Prostate gland (tissue), 2 donors: Measurements from ENCODE around the gene LIPC.

Source experiments
- POLR2A ChIP-seq: fragments of 450-650 bp; IDR thresholded peaks from one replicate; pipeline ENCODE4 v1.6.1; 2016; ENCODE audit warnings: antibody characterized with exemption, mild to moderate bottlenecking
- POLR2AphosphoS5 ChIP-seq: sonication (generic); formaldehyde crosslinking; IDR thresholded peaks from one replicate; pipeline ENCODE4 v1.6.1; 2017; ENCODE audit warnings: antibody characterized with exemption
- TF ChIP-seq, protein P1 (sequence below), 4 experiments: fragments of 200-600 bp in 2 of 4; fragments of 450-650 bp in 2 of 4; sonication (generic) in 2 of 4; IDR thresholded peaks; 1 replicate in 3 of 4; 2 replicates in 1 of 4; pipeline ENCODE4 v1.5.1; 2016 to 2019; ENCODE audit warnings: antibody characterized with exemption in 4 of 4, mild to moderate bottlenecking in 2 of 4, moderate library complexity in 2 of 4

DNA sequence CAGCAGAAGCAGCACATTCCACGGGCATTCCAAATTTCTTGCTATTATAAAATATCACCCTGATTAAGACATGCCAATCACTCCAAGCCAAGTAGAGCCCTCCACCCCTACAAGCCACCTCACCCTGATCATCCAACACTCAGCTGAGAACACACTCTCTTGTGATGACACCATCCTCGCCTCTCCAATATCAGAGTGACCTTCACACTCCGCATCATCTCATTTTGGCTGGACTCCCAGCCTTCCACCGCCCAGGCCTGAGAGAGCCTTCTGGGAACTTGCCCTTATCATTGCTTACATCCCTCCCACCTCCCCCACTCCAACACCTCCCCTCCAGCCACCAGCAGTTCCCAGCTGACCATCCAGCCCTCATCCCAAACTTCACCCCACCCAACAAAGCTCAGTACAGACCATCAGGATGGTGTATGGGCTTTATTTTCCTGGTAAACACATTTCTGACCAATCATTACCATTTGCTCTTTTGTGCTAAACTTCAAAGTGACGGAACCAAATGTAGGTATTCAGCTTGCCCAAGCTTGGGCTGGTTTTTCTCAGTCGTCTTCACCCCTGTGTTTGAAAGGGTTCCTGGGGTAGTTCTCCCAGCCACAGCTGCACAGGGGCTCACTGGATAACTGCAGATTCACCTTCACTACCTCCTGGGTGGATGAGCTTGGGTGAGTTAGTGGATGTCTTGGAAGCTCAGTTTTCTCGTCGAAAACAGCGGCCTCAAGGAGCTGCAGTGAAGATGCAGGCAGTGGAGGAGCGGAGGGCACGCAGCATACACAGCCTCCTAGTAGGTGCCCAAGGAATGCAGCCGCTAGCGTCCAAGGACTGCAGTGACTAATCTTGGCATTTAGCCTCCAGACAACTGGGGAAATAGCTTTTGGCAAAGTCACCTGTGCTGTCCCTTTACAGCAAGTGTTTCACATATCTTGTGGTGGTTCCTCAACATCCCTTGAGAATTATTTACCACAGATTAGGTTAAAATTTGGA lies 115.1 kb downstream of the LIPC start:
- no peak for TF ChIP-seq POLR2A
- TF ChIP-seq, protein P1, sequence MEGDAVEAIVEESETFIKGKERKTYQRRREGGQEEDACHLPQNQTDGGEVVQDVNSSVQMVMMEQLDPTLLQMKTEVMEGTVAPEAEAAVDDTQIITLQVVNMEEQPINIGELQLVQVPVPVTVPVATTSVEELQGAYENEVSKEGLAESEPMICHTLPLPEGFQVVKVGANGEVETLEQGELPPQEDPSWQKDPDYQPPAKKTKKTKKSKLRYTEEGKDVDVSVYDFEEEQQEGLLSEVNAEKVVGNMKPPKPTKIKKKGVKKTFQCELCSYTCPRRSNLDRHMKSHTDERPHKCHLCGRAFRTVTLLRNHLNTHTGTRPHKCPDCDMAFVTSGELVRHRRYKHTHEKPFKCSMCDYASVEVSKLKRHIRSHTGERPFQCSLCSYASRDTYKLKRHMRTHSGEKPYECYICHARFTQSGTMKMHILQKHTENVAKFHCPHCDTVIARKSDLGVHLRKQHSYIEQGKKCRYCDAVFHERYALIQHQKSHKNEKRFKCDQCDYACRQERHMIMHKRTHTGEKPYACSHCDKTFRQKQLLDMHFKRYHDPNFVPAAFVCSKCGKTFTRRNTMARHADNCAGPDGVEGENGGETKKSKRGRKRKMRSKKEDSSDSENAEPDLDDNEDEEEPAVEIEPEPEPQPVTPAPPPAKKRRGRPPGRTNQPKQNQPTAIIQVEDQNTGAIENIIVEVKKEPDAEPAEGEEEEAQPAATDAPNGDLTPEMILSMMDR (IDR thresholded peaks at IDR 0.05) = no peak
- no peak for TF ChIP-seq POLR2AphosphoS5
